CD1c-positive myeloid dendritic cell (primary cell): ENCODE measurements around the gene MAB21L3.
"Not testable (repeated sequence)": the region's sequence is repeated elsewhere in the genome, so short reads cannot be mapped to it uniquely, and the experiment has no call there.

Source experiments
- DNase-seq: peaks from one replicate; pipeline ENCODE4 v3.0.0-alpha.2; 2016; ENCODE audit errors: extremely low spot score

Gene MAB21L3

GRCh38 chr1:116138277-116138792, 27.1 kb downstream of the MAB21L3 start:
- no peak for DNase-seq

- DNase-seq: no peak
These were observed 28.5 kb downstream of the MAB21L3 start for GRCh38 chr1:116139592-116140134.

DNA sequence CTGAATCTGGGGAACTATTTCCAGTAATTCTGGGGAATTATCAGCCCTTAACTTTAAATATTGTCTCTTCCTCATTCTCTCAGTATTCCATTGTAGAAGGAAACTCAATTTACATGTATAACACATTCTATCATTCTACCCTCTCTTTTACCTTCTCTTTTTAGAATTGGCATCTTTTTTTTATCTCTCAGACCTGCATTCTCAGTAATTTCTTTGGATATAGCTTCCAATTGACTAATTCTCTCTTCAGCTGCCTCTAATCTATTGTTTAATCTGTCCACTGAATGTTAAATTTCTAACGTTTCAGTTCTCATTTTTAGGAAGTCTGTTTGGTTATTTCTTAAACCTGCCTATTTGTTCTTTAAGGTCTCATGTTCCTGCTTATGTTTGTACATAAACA, 33.0 kb downstream of the MAB21L3 start:
- no peak for DNase-seq

DNA sequence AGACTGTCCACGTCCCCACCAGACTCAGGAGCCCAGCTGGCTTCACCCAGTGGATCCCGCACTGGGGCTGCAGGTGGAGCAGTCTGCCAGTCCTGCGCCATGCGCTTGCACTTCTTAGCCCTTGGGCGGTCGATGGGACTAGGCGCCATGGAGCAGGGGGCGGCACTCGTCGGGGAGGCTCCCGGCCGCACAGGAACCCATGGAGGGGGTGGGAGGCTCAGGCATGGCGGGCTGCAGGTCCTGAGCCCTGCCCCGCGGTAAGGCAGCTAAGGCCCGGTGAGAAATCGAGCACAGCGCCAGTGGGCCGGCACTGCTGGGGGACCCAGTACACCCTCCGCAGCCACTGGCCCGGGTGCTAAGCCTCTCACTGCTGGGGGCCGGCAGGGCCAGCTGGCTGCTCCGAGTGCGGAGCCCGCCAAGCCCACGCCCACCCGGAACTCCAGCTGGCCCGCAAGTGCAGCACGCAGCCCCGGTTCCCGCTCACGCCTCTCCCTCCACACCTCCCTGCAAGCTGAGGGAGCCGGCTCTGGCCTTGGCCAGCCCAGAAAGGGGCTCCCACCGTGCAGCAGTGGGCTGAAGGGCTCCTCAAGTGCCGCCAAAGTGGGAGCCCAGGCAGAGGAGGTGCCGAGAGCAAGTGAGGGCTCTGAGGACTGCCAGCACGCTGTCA, 35.4 kb downstream of the MAB21L3 start:
- DNase-seq: not testable (repeated sequence)

- no peak for DNase-seq
These were observed 35.9 kb downstream of the MAB21L3 start for GRCh38 chr1:116147114-116147510.

DNA sequence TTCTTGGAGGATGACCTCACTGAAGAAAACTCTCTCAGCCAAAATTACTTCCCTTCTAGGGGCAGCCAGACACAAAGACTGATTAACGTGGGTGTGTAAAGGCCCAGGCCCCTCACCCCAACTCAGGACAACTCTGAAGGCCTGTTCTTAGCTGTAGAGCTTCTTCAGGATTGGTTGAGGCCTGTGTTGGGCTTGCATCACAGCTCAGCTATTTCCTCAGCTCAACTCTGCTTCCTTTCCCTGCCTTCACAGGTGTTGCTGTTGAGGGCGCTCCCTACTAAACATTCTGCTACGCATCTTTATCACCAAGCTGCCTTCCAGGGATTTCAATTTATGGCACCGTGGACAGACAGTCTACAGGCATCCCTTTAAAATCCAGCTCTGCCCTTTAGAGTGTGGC, 36.8 kb downstream of the MAB21L3 start:
- DNase-seq: no peak

DNA sequence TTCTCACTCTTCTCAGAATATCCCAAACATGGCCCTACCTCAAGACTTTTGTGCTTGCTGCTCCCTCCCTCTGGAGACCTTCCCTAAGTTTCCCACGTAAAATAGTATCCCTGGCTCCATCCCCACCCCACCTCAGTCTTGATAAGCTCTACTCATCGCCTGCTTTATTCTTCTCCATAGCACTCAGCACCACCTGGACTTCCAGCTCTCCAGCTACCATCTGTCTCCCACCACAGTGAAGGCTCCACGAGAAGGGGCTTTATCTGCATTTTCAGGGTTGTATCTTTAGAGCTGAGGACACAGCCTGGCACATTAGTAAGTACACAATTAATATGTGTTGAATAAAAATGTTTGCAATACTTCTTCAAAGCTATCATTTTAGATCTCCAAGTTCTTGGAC, 37.8 kb downstream of the MAB21L3 start:
- DNase-seq: no peak

DNA sequence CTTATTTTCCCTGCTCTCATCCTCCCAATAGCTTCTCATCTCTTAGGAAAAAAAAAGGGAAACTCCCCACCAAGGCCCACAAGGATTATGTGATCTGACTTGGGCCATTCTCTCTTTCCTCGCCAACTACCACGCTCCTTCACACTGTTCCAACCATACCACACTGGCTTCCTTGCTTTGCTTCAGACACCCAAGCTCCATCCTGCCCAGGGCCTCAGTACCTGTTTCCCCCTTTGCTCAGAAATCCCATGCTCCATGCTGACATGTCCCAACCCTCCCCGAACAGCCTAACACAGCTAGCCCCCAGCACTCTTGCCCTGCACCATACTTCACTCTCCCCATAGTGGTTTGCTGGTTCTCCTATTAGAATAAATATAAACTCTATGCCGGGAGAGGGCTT, 39.2 kb downstream of the MAB21L3 start:
- DNase-seq: no peak

DNA sequence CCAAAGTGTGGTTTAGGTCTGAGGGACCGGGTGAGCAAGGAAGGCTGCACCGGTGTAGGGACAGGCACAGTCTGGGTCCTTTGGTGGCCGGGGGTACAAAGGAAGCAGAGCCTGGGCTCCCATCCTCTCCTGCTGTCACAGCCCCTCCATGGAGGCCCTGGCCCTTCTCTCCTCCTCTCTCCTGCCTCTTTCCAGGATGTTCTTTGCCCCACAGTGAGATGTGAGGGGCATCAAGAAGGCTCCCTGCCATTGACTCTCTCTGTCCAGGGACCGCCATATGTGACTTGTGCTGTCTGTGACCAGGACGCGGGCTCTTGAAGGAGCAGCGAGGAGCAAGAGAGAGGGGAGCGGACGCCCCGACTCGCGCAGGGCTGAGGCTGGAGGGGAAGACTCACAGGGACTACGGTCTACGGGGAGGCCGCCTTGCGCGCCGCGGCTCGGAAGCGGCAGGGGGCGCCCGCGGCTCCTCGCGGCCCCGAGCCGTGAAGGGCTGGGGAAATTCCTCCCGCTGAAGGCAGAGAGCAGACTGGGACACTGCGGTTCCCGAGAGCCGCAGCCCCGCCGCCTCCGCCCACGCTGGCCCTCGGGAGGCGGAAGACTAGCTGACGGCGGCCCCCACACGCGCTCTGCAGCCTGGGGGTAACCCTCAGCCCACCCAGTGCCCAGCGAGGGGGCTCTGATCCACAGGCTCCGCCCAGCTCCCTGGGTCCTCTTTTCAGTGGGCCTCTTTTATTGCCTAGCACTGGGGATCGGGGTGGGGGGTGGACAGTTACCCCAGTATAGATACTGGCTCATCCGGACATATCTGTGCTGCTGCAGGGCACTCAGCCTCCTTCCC, 40.8 kb downstream of the MAB21L3 start:
- peak; percentile 86 for DNase-seq

GRCh38 chr1:116152577-116152943, 41.4 kb downstream of the MAB21L3 start:
- no peak for DNase-seq

DNA sequence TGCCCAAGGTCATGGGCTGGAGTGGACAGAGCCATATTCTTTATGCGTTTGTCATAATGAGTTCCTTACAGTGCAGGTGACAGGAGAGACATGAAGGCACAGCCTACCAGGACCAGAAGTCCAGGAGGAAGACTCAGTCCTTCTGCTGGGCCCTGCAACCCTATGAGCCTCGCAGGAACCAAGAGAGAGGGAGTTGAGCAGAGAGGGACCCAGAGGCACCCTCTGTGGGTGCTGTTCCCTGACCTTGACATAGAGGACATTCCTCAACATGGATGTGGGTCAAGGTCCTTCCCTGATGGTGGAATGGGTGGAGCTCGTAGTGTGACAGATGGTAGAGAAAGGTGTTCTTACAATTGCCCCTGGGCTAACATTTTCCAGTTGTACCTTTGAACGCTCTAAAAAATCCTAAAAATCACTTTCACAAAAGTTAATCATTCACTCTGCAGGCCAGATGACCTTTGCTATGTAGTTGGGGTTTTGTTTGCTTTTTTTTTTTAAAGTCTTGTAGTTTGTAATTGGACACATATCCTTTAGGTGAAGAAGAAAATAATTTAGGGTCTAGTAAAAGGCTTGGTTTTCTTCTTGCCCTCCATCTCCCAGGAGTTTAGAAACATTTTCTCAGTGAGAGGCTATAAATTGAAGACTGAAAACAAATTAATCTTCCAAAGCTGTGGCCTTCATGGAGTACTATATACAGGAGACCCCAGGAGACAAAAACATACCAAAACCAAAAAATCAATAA, 41.9 kb downstream of the MAB21L3 start:
- DNase-seq: no peak

DNA sequence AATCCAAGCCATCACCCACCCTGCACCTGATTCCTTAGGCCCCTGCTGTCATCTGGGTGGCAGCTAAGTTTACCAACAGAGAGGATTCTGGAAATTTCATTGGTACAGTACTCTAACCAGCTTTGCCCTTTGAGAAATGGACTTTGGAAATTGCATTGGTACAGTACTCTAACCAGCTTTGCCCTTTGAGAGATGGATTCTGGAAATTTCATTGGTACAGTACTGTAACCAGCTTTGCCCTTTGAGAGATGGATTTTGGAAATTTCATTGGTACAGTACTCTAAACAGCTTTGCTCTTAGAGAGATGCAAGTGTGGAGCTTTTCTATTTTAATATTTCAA, 42.5 kb downstream of the MAB21L3 start:
- DNase-seq: no peak

GRCh38 chr1:116154536-116154935, 43.3 kb downstream of the MAB21L3 start:
- no peak for DNase-seq

DNA sequence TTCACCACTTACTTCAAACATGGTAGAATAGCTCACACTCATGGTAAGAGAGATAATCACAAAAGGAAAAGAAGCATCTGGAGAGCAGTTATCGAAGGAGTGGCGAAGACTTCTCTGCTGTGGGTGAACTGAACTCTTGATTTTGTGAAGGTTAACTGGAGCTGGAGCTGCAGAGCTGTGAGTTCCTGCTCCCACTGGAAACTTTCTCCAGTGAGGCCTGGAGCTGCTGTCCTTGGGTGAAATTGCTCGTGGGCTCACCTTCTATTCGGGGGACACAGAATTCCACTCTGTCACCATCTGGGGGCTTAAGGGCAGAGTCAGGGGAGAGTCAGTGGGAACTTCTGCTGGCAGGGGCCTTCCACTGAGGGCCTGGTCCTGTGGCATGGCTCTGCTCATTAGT, 45.9 kb downstream of the MAB21L3 start:
- DNase-seq: no peak

DNA sequence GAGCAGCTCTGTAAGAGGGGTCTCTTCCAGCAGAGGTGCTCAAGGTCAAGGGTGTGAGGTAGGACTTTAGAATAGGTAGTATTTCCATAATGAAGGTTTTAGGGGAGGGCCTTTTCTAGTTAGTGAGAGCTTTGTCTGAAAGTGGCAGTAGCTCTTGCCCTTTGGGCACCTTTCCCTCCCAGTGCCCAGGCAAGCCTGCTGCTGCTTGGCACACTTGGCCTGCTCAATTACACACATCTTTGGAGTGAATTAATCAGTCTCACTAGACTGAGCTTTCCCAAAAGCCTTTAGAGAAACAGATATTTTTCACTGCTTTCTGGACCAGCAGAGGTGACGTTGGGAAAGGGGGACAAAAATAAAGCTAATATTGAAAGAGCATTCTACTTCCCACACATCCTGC, 48.0 kb downstream of the MAB21L3 start:
- no peak for DNase-seq

DNA sequence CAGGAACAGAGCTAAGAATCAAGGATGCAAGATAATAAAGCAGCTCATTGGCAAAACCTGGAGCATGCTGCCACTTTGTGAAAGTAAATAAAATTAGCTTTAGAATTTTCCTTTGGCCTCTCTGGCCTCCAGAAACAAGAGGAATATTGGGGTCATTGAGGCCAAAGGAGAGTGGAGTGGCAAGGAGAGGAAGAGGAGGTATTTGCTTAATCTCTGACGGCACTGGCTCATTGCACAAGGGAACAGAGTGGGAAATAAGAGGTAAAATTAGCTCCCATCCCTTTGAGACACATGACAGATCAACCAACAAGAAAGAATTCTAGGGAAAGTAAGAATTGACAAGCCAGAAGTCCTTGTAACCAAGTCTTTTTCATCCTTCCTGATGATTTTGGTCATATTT, 48.4 kb downstream of the MAB21L3 start:
- DNase-seq: no peak

DNA sequence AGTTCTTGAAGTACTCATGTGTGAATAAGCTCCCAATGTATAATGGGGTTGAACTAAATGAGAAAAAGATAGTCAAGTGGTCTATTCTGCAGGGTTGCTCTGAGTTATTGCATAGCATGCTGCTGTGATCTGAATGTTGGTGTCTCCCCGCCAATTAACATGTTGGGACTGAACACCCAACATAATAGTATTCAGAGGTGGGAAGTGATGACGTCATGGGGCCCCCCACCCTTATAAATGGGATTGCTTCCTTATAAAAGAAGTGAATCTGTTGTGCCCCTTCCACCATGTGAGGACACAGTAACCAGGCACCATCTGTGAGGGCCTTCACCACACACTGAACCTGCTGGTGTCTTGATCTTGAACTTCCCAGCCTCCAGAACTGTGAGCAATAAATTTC, 50.2 kb downstream of the MAB21L3 start:
- DNase-seq: no peak

- no peak for DNase-seq
These were observed 50.7 kb downstream of the MAB21L3 start for GRCh38 chr1:116161877-116162390.

DNA sequence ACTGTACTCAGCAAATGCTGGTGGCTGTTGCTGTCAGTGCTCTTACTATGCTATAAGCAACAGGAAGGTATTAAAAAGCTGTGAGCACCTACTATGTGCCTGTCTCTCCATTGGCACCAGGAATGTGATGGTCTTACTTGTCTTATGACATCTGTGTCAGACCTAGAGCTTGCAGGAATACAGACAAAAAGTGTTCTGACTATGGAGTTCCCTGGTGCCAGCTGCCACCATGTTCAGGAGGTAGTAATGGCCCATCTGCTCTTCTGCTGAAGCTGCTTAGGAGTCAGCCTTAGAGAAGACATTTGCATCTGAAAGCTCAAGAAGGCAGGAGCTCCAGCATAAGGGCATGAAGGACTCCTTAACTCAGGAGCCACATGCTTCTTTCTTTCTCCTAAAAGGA, 52.3 kb downstream of the MAB21L3 start:
- DNase-seq: no peak

DNA sequence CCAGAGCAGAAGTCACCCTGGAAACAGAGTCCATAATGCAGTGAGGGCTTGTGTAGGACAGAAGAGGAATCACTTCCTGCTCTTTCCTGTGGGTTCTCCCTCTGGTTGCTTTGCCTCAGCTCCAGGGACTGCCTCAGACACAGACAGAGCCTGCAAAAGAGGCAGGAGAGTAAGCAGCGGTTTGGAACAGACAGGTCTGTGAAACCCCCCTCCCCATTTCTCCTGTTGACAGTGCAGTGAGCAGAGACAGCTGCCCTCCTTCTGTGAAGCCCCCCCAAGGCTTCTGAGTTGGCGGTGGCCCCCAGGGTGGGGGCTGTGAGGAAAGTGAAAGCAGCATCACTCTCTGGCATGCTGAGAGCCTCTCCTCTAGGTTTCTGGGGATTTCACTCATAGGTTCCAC, 53.0 kb downstream of the MAB21L3 start:
- no peak for DNase-seq

- peak; percentile 35 for DNase-seq
These were observed 53.6 kb downstream of the MAB21L3 start for GRCh38 chr1:116164604-116165368.
